HL-60 (cell line): ENCODE data around the gene IFRD2.

Source experiments
- DNase-seq, 2 experiments: peaks; one replicate each; pipeline ENCODE4 v3.0.0-alpha.2; 2010 to 2020; ENCODE audit warnings: low read depth in 1 of 2, low spot score in 1 of 2
- H3K27ac ChIP-seq: fragments of 250-450 bp; sonication (Bioruptor Pico); replicated peaks from 2 replicates; pipeline ENCODE4 v1.5.1; 2020; ENCODE audit warnings: mild to moderate bottlenecking, moderate library complexity
- H3K27me3 ChIP-seq: fragments of 250-450 bp; sonication (Bioruptor Pico); 2 replicates; pipeline ENCODE4 v1.5.1; 2021; ENCODE audit warnings: mild to moderate bottlenecking, moderate library complexity; ENCODE audit not compliant: insufficient read depth, poor library complexity, severe bottlenecking
- H3K4me3 ChIP-seq: replicated peaks from 2 replicates; pipeline ENCODE4 v1.5.1; 2011; ENCODE audit warnings: mild to moderate bottlenecking, control low read depth, low read length; ENCODE audit not compliant: insufficient read depth
- CTCF ChIP-seq: IDR thresholded peaks from one replicate; pipeline ENCODE4 v1.5.1; 2011; ENCODE audit warnings: low read length, control low read depth, inconsistent platforms; ENCODE audit not compliant: insufficient read depth
- GABPA ChIP-seq: IDR thresholded peaks from 2 replicates; pipeline ENCODE4 v1.6.1; 2012; ENCODE audit warnings: low read depth
- POLR2AphosphoS5 ChIP-seq: IDR thresholded peaks from 2 replicates; pipeline ENCODE4 v1.6.1; 2012; ENCODE audit warnings: low read depth
- REST ChIP-seq: IDR thresholded peaks from 2 replicates; pipeline ENCODE4 v1.6.1; 2012; ENCODE audit warnings: low read depth; ENCODE audit not compliant: insufficient replicate concordance
- SPI1 ChIP-seq: IDR thresholded peaks from 2 replicates; pipeline ENCODE4 v1.6.1; 2012; ENCODE audit warnings: low read depth, mild to moderate bottlenecking, borderline replicate concordance

IFRD2 gene

GRCh38 chr3:50248387-50248786, 43.8 kb downstream of the IFRD2 start:
- DNase-seq, result no peak
- TF ChIP-seq POLR2AphosphoS5 (no peak), SPI1 (no peak), REST (no peak), CTCF (no peak), GABPA (no peak)
- H3K4me3 ChIP-seq, result no peak overlapping the region
- H3K27ac ChIP-seq, result no peak overlapping the region; the same call in 1 of the 2 replicates
- no peaks in the 10 kb centered on the region for H3K27me3 ChIP-seq

- peak overlapping the region; percentile 41 for H3K4me3 ChIP-seq
Measured at GRCh38 chr3:50246517-50246954, 45.7 kb downstream of the IFRD2 start.

More at GRCh38 chr3:50246517-50246954, 45.7 kb downstream of the IFRD2 start:
- no peaks in the 10 kb centered on the region for H3K27me3 ChIP-seq
- H3K27ac ChIP-seq, result peak overlapping the region; percentile 74
- TF ChIP-seq GABPA (peak; percentile 77; the same call in 1 of the 2 replicates), REST (no peak), POLR2AphosphoS5 (no peak), CTCF (no peak), SPI1 (peak; percentile 56; the same call in 1 of the 2 replicates)
- peak in 1 of 2 experiments; percentile 92 for DNase-seq
